Neuron (in vitro differentiated cells): ENCODE results near the gene GSTM4.

Experiments
- H2AFZ ChIP-seq: one replicate; pipeline ENCODE4 v1.6.1; 2013; ENCODE audit warnings: low read depth, mild to moderate bottlenecking, inconsistent platforms, low read length, moderate library complexity
- H3K27me3 ChIP-seq: one replicate; pipeline ENCODE4 v1.6.1; 2013; ENCODE audit warnings: low read length; ENCODE audit not compliant: insufficient read depth
- H3K36me3 ChIP-seq: one replicate; pipeline ENCODE4 v1.6.1; 2013; ENCODE audit warnings: low read length; ENCODE audit not compliant: insufficient read depth
- H3K4me1 ChIP-seq: one replicate; pipeline ENCODE4 v1.6.1; 2013; ENCODE audit warnings: low read length; ENCODE audit not compliant: insufficient read depth
- H3K4me3 ChIP-seq: 2 replicates; pipeline ENCODE4 v1.5.1; 2013; ENCODE audit warnings: mild to moderate bottlenecking, low read length, moderate library complexity
- H3K9me3 ChIP-seq: one replicate; pipeline ENCODE4 v1.6.1; 2013; ENCODE audit warnings: low read length

The GSTM4 gene

GRCh38 chr1:109637446-109637845 is 18.5 kb upstream of the GSTM4 start:
- H2AFZ ChIP-seq = no peak overlapping the region
- peaks cover 7% of the 10 kb centered on the region for H3K4me1 ChIP-seq
- no peaks in the 10 kb centered on the region for H3K27me3 ChIP-seq
- H3K36me3 ChIP-seq = no peaks in the 10 kb centered on the region
- no peak overlapping the region for H3K4me3 ChIP-seq
- H3K9me3 ChIP-seq = no peaks in the 10 kb centered on the region

GRCh38 chr1:109639063-109639840 is 16.6 kb upstream of the GSTM4 start:
- peaks cover 9% of the 10 kb centered on the region for H3K4me1 ChIP-seq
- H3K36me3 ChIP-seq = no peaks in the 10 kb centered on the region
- no peaks in the 10 kb centered on the region for H3K27me3 ChIP-seq
- no peak overlapping the region for H2AFZ ChIP-seq
- no peaks in the 10 kb centered on the region for H3K9me3 ChIP-seq
- H3K4me3 ChIP-seq = no peak overlapping the region

GRCh38 chr1:109639841-109640184 is 16.1 kb upstream of the GSTM4 start:
- Histone ChIP-seq H3K27me3 (no peaks in the 10 kb centered on the region), H2AFZ (no peak overlapping the region), H3K4me1 (peaks cover 9% of the 10 kb centered on the region), H3K4me3 (no peak overlapping the region), H3K9me3 (peaks cover 2% of the 10 kb centered on the region), H3K36me3 (no peaks in the 10 kb centered on the region)

- no peak overlapping the region for H3K4me3 ChIP-seq
- H2AFZ ChIP-seq = no peak overlapping the region
- H3K36me3 ChIP-seq = no peaks in the 10 kb centered on the region
- no peaks in the 10 kb centered on the region for H3K27me3 ChIP-seq
- H3K9me3 ChIP-seq = peaks cover 2% of the 10 kb centered on the region
- H3K4me1 ChIP-seq = peaks cover 9% of the 10 kb centered on the region
Observed at GRCh38 chr1:109640285-109640865, 15.5 kb upstream of the GSTM4 start.

- Histone ChIP-seq H3K27me3 (no peaks in the 10 kb centered on the region), H3K9me3 (peaks cover 2% of the 10 kb centered on the region), H3K36me3 (no peaks in the 10 kb centered on the region), H3K4me3 (no peak overlapping the region), H3K4me1 (peaks cover 9% of the 10 kb centered on the region), H2AFZ (no peak overlapping the region)
Observed at GRCh38 chr1:109641078-109641740, 14.7 kb upstream of the GSTM4 start.

GRCh38 chr1:109641861-109642260 is 14.0 kb upstream of the GSTM4 start:
- Histone ChIP-seq H2AFZ (no peak overlapping the region), H3K36me3 (no peaks in the 10 kb centered on the region), H3K4me1 (peaks cover 9% of the 10 kb centered on the region), H3K27me3 (no peaks in the 10 kb centered on the region), H3K9me3 (peaks cover 2% of the 10 kb centered on the region), H3K4me3 (no peak overlapping the region)

GRCh38 chr1:109642626-109643025 is 13.3 kb upstream of the GSTM4 start:
- Histone ChIP-seq H3K4me3 (no peak overlapping the region), H3K27me3 (no peaks in the 10 kb centered on the region), H2AFZ (no peak overlapping the region), H3K36me3 (no peaks in the 10 kb centered on the region), H3K9me3 (peaks cover 2% of the 10 kb centered on the region), H3K4me1 (peaks cover 9% of the 10 kb centered on the region)

GRCh38 chr1:109643385-109644230 is 12.3 kb upstream of the GSTM4 start:
- H2AFZ ChIP-seq = no peak overlapping the region
- H3K27me3 ChIP-seq = no peaks in the 10 kb centered on the region
- H3K36me3 ChIP-seq = no peaks in the 10 kb centered on the region
- peaks cover 2% of the 10 kb centered on the region for H3K9me3 ChIP-seq
- H3K4me1 ChIP-seq = peaks cover 9% of the 10 kb centered on the region
- H3K4me3 ChIP-seq = no peak overlapping the region

GRCh38 chr1:109644670-109645069 is 11.2 kb upstream of the GSTM4 start:
- H3K27me3 ChIP-seq = no peaks in the 10 kb centered on the region
- H3K4me1 ChIP-seq = peaks cover 6% of the 10 kb centered on the region
- H2AFZ ChIP-seq = no peak overlapping the region
- H3K36me3 ChIP-seq = no peaks in the 10 kb centered on the region
- no peak overlapping the region for H3K4me3 ChIP-seq
- peaks cover 2% of the 10 kb centered on the region for H3K9me3 ChIP-seq

- Histone ChIP-seq H2AFZ (no peak overlapping the region), H3K36me3 (no peaks in the 10 kb centered on the region), H3K9me3 (peaks cover 1% of the 10 kb centered on the region), H3K4me1 (no peaks in the 10 kb centered on the region), H3K4me3 (no peak overlapping the region), H3K27me3 (no peaks in the 10 kb centered on the region)
Observed at GRCh38 chr1:109649491-109649914, 6.4 kb upstream of the GSTM4 start.

GRCh38 chr1:109650609-109651008 is 5.3 kb upstream of the GSTM4 start:
- Histone ChIP-seq H3K9me3 (no peaks in the 10 kb centered on the region), H3K36me3 (no peaks in the 10 kb centered on the region), H3K4me1 (peaks cover 5% of the 10 kb centered on the region), H2AFZ (no peak overlapping the region), H3K4me3 (no peak overlapping the region), H3K27me3 (no peaks in the 10 kb centered on the region)

GRCh38 chr1:109652402-109652801 is 3.5 kb upstream of the GSTM4 start:
- no peak overlapping the region for H3K4me3 ChIP-seq
- no peaks in the 10 kb centered on the region for H3K27me3 ChIP-seq
- H2AFZ ChIP-seq = no peak overlapping the region
- no peaks in the 10 kb centered on the region for H3K9me3 ChIP-seq
- peaks cover 7% of the 10 kb centered on the region for H3K4me1 ChIP-seq
- no peaks in the 10 kb centered on the region for H3K36me3 ChIP-seq

GRCh38 chr1:109653306-109653705 is 2.6 kb upstream of the GSTM4 start:
- H3K4me3 ChIP-seq = no peak overlapping the region
- H3K9me3 ChIP-seq = no peaks in the 10 kb centered on the region
- no peaks in the 10 kb centered on the region for H3K36me3 ChIP-seq
- peaks cover 11% of the 10 kb centered on the region for H3K4me1 ChIP-seq
- H2AFZ ChIP-seq = no peak overlapping the region
- no peaks in the 10 kb centered on the region for H3K27me3 ChIP-seq
